Stimulated activated naive CD8-positive, alpha-beta T cell treated with anti-CD3 and anti-CD28 coated beads, Interleukin-15, amount 100 ng/mL, for 72 hours (primary cell): ENCODE results near the gene ZNF423.

ENCODE experiments used
- ATAC-seq: fragments of 150-1000 bp; cut with Tn5 transposase; 2 replicates; pipeline ENCODE4 v1.10.0; 2021; ENCODE audit warnings: mild to moderate bottlenecking, moderate library complexity
- DNase-seq, 2 donors: peaks; one replicate each; pipeline ENCODE4 v3.0.0; 2021 to 2022
- H3K27ac Mint-ChIP-seq, 2 donors: one replicate each; pipeline ENCODE4 v1.8.0; 2022; ENCODE audit warnings: mild to moderate bottlenecking in 2 of 2, mixed read lengths in 2 of 2, moderate library complexity in 2 of 2
- H3K27me3 Mint-ChIP-seq: one replicate; pipeline ENCODE4 v1.8.0; 2022; ENCODE audit warnings: mixed read lengths
- H3K4me1 Mint-ChIP-seq: one replicate; pipeline ENCODE4 v1.8.0; 2022; ENCODE audit warnings: mild to moderate bottlenecking, mixed read lengths
- H3K4me3 Mint-ChIP-seq, 2 donors: one replicate each; pipeline ENCODE4 v1.8.0; 2022; ENCODE audit warnings: mild to moderate bottlenecking in 2 of 2, mixed read lengths in 2 of 2, moderate library complexity in 1 of 2
- H3K9me3 Mint-ChIP-seq, 2 donors: one replicate each; pipeline ENCODE4 v1.8.0; 2022; ENCODE audit warnings: mixed read lengths in 2 of 2

ZNF423 gene

DNA sequence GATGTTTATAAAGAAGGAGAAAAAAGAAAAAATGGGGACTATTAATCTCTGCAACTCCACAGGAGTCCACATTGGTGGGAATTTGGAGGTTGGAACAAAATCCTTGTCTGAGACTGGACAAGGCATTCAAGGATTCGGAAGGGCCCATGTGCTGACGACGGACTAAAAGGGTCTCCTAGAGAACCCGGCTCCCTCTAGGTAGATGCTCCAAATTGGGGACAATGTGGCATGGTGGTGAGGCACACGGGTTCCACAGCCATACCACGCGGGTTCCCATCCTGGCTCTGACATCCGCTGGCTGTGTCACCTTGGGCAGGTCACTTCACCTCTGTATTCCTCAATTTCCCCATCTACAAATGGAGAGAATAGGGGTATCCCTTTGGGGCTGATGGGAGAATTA is 254.9 kb downstream of the ZNF423 start:
- H3K27me3 Mint-ChIP-seq: peaks cover 9% of the 10 kb centered on the region
- H3K4me3 Mint-ChIP-seq: no peak overlapping the region
- no peaks in the 10 kb centered on the region for H3K9me3 Mint-ChIP-seq
- H3K4me1 Mint-ChIP-seq: peaks cover 3% of the 10 kb centered on the region
- DNase-seq: no peak
- ATAC-seq: no peak
- no peak overlapping the region for H3K27ac Mint-ChIP-seq

DNA sequence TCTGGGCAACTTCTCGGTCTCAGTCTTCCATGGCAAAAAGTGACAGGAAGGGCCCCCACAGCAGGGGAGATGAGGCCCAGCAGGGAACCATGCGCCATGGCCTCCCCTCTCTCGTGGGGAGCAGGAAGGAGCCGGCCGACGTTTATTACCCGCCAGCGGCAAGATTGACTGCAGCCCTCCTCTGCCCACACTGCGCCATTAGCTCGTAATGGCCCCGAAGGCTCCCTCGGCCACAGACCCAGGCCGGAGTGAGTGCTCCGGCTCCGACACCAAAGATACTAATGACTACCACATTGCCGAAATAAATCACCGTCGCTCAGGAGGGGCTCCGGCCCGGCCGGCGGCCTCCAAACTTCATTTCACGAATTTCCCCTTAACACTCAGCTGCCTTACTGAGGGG is 255.4 kb downstream of the ZNF423 start:
- H3K9me3 Mint-ChIP-seq: no peaks in the 10 kb centered on the region
- no peak for DNase-seq
- H3K4me3 Mint-ChIP-seq: no peak overlapping the region
- H3K4me1 Mint-ChIP-seq: peaks cover 6% of the 10 kb centered on the region
- no peak overlapping the region for H3K27ac Mint-ChIP-seq
- H3K27me3 Mint-ChIP-seq: peaks cover 4% of the 10 kb centered on the region
- no peak for ATAC-seq

DNA sequence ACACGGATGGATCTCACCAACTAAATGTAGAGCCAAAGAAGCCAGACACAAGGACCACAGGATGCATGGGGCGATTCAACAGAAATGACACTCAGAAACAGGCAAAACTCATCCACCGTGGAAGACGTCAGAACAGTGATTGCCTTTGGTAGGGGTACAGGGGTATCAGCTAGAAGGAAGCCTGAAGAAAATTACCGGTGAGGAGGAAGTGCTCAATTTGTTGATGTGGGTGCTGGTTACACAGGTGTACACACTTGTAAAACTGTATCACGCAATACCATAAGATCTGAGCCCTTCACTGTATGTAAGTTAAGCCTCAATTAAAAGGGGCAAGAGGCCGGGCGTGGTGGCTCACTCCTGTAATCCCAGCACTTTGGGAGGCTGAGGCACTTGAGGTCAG is 256.2 kb downstream of the ZNF423 start:
- Mint-ChIP-seq H3K4me1 (peaks cover 6% of the 10 kb centered on the region), H3K9me3 (no peaks in the 10 kb centered on the region), H3K4me3 (no peak overlapping the region), H3K27ac (no peak overlapping the region), H3K27me3 (peaks cover under 1% of the 10 kb centered on the region)
- DNase-seq (no peak), ATAC-seq (no peak)

DNA sequence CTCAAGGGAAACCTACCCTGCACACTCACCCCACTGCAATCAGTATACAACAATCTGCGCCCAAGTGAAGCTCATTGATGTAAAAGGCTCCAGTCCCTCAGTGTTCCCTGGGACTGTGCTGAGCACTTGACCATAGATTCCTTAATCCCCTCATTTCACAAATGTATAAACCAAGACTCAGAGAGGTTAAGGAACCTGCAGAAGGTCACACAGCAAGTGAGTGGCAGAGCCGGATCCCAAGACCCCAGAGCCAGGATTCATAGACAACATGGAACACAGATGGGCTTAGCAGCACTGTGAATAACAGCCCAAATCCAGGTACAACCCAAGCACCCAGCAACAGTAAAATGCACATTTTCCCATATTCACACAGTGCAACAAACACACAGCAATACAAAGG is 256.6 kb downstream of the ZNF423 start:
- Mint-ChIP-seq H3K4me3 (no peak overlapping the region), H3K27ac (peak overlapping the region in 1 of 2 donors; percentile 39), H3K4me1 (peaks cover 6% of the 10 kb centered on the region), H3K9me3 (no peaks in the 10 kb centered on the region), H3K27me3 (peaks cover 5% of the 10 kb centered on the region)
- ATAC-seq (no peak), DNase-seq (no peak)

DNA sequence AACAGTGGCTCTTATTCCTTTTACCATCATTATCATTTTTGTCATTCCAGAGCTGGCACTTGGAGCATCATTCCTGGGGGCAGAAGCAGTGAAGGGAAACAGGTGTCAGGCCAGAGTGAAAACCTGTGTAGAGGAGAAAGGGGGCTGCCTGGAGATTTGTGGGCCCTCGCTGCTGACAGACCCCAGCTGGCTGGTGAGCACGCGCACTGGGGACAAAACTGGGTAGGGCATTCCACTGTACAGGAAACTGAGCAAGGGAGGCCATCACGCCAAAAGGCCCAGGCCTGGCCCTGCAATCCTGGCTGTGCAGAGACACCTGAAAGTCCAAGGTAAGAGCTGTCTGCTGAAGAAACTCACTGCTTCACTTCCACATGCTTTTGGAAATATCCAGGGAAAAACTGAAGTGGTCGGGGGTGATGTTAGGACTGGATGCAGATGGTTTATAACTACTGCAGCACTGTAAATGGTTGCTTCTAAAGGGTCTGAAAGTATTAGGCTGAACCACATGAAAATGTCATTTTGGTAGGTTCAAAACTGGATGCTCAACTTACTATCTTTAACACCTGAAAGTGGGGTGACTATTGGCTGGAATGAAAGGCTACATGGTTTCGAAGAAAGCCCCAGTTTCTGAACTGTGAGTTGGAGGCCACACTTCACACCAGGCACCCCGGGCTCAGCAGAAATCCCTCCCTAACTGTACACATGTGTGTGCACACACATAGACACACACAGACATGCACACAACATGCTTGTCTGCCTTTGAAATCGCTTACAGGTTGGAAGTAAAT is 257.3 kb downstream of the ZNF423 start:
- ATAC-seq (no peak), DNase-seq (no peak)
- no peaks in the 10 kb centered on the region for H3K9me3 Mint-ChIP-seq
- peaks cover 6% of the 10 kb centered on the region for H3K4me1 Mint-ChIP-seq
- H3K4me3 Mint-ChIP-seq: no peak overlapping the region
- H3K27me3 Mint-ChIP-seq: peaks cover 8% of the 10 kb centered on the region
- H3K27ac Mint-ChIP-seq: no peak overlapping the region

DNA sequence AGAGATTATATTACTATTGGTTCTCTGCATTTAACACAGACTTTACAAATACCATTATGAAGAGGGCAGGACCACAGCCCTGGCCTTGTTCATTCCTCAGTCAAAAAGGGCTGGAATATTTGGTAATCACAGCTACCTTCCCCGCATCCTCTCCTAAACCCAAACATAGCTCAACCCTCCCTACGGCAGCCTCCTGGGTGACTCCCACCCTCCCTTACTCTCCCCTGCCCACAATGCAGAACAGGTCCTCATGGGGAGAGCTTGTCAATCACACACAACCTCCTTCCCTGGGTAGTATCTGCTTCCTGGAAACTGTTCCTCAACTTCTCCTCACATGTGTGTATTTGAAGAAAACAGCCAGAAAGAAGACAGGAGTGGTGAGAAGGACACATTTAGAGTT is 258.1 kb downstream of the ZNF423 start:
- no peak overlapping the region for H3K27ac Mint-ChIP-seq
- H3K4me3 Mint-ChIP-seq: no peak overlapping the region
- ATAC-seq (no peak), DNase-seq (no peak)
- H3K4me1 Mint-ChIP-seq: peaks cover 9% of the 10 kb centered on the region
- H3K27me3 Mint-ChIP-seq: peaks cover 8% of the 10 kb centered on the region
- H3K9me3 Mint-ChIP-seq: no peaks in the 10 kb centered on the region

DNA sequence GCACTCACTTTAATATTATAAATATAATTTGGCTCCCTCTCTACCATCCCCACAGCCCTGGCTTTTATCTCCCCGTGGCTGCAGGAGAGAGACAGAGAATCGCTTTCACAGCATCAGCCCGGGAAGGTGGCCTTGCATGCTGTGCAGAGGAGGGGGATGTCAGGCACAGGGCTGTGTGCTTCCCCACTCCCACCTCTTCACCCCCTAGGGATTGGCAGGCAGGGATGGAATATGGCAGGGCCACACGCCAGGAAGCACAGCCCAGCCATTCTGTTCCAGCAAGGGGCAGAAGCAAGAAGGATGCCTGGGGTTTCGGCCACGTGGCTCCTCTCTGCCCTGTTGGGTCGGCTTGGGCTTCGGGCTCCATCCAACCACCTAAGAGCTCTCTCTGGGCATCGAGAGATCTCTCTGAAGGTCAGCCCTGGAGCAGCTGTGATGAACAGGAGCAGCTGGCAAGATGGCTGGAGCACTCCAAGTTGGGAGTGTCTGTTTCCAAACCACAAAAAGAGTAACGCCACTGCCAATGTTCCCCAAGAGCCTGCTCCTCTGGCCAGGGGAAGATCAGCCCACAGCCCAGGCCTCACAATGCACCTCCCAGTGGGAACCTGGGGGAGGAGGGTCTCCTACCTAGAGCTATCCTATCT is 259.1 kb downstream of the ZNF423 start:
- no peak overlapping the region for H3K4me3 Mint-ChIP-seq
- peaks cover 13% of the 10 kb centered on the region for H3K4me1 Mint-ChIP-seq
- H3K27me3 Mint-ChIP-seq: peaks cover 8% of the 10 kb centered on the region
- no peaks in the 10 kb centered on the region for H3K9me3 Mint-ChIP-seq
- DNase-seq: no peak
- no peak for ATAC-seq
- H3K27ac Mint-ChIP-seq: no peak overlapping the region

DNA sequence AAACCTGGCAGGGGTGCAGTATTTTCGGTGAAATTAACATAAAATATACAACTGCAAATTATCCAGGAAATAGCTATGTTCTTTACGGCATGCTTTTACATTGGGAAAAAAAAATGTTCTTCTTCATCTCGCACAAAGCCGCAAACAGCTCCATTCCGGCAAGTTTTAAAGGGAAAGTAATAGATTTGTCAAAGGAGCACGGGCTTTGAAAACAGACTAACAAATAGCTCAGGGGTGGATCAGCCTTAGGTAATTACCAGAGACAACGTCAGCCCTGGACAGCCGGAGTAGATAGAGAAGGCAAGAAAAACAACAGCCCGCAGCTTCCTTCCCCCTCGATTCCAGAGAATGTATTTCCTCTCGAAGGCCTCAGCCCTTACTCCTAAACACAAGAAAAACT is 259.8 kb downstream of the ZNF423 start:
- DNase-seq (no peak), ATAC-seq (no peak)
- H3K9me3 Mint-ChIP-seq: no peaks in the 10 kb centered on the region
- H3K27me3 Mint-ChIP-seq: peaks cover 8% of the 10 kb centered on the region
- peaks cover 13% of the 10 kb centered on the region for H3K4me1 Mint-ChIP-seq
- no peak overlapping the region for H3K27ac Mint-ChIP-seq
- H3K4me3 Mint-ChIP-seq: no peak overlapping the region

DNA sequence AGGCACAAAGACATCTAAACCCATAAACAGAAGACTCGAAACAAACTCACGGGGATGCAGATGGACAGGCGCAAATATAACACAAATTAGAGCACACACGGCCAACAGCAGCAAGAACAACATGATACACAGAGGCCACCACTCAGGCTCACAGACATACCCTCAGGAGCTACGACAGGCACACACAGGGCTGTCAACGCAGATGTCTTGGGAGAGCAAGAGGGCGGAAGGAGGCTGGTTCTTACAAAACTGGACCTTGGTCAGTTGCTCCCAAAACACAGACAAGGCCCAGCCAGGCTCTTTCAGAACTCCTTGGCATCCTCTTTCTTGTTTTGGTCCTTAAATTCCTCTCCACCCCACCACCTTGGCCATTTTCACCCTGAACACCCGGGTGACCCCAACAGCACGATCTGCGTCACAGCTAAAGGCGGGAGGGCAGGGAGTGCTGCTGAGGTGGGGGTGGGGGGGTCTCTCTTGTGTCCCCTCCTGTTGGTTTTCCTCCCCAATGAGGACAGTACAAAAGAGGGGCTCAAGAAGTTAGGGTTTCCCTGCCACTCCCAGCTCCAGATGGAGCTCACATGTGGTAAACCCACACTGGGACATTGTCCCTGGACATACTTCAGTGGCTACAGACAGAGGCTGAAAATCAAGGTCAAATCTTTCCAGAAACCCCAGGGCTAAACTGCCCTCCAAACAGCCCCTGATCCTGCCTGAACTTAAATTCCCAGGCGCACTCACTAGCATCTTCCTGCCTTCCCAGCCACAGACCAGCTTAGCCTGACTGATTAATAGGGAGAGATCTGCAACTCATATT is 261.0 kb downstream of the ZNF423 start:
- Mint-ChIP-seq H3K4me1 (peaks cover 13% of the 10 kb centered on the region), H3K9me3 (no peaks in the 10 kb centered on the region), H3K4me3 (no peak overlapping the region), H3K27me3 (peaks cover 8% of the 10 kb centered on the region), H3K27ac (no peak overlapping the region)
- ATAC-seq (no peak), DNase-seq (no peak)

DNA sequence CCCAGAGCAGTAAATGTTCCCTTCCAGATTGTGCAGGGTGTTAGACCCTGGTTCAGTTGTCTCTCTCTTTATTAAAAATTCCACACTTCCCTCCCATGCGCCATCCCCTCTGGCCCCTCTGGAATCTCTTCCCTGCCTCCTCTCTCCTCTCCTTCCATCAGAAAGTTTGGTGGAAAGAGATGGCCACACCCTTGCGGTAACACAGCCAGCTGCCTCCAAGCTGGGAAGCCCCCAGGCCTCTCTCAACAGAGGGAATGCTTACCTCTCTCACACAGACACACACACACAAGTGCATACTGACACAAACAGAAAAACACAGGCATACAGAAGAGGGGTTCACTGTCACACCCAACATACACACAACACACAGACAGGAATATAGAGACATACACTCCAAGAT is 261.8 kb downstream of the ZNF423 start:
- no peak for ATAC-seq
- peaks cover 13% of the 10 kb centered on the region for H3K4me1 Mint-ChIP-seq
- no peaks in the 10 kb centered on the region for H3K9me3 Mint-ChIP-seq
- no peak for DNase-seq
- H3K27ac Mint-ChIP-seq: no peak overlapping the region
- H3K27me3 Mint-ChIP-seq: peaks cover 8% of the 10 kb centered on the region
- no peak overlapping the region for H3K4me3 Mint-ChIP-seq

DNA sequence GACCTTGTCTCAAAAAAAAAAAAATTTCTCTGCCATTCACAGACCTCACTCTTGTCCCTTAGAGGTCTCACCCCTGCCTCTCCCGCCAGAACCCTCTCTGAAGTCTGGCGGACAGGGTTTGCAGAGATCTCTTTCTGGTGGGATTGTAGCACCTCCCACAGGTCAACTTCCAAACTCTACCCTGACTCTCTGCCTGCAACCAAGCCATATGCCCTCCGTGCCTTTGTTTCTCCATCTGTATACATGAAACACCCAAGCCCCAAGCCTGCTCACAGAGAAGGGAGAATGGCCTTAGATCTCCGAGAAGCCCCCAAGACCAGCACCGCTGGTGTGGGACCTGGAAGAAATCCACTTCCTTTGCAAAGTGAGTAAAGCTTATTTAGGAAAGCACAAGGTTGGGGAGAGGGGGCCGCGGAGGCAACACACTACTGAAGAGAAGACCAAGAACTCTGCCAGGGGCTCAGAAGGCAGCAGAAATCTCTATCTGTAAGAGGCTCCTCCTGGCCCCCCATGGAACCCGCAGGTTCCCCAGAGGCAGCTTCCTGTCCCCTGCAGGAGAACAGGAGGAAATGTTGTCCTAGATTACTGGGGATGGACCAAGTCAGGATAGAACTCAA is 262.4 kb downstream of the ZNF423 start:
- H3K4me3 Mint-ChIP-seq: no peak overlapping the region
- H3K27ac Mint-ChIP-seq: no peak overlapping the region
- no peaks in the 10 kb centered on the region for H3K9me3 Mint-ChIP-seq
- ATAC-seq: no peak
- H3K4me1 Mint-ChIP-seq: peaks cover 13% of the 10 kb centered on the region
- no peak for DNase-seq
- H3K27me3 Mint-ChIP-seq: peaks cover 8% of the 10 kb centered on the region

DNA sequence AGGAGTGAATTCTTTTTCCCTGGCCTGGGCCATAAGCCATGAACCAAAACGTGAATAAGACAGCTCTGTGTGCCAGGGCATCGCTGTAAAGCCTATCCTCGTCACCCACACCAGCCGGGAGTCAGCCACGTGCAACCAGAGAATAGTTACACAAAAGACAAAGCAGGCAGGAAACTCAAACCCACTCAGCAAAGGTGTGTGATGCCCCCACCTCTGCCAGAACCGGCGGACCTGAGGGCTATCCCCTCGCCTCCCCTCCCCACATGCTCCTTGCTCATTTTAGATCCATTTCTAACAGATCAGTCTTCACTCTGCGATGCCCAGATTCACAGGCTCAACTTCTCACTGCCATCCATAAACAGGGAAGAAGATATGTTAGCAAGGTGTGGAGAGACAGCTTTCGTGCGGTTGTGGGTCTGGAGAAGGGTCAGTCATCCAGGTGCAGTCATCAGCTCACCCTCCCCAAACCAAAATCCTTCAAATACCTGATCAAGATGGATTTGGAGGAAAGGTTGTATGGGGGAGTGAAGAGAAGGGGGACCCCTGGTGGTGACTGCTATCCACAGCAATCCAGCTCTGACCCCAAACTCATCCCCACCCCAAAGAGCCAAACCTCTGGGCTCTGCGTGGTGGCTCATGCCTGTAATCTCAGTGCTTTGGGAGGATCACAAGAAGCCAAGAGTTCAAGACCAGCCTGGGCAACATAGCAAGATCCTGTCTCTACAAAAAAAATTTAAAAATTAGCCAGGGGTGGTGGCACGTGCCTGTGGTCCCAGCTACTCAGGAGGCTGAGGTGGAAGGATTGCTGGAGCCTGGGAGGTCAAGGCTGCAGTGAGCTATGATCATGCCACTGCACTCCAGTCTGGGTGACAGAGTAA is 263.1 kb downstream of the ZNF423 start:
- ATAC-seq (peak; percentile 82), DNase-seq (peak; percentile 30 to 39)
- Mint-ChIP-seq H3K27ac (peak overlapping the region; percentile 28 to 77), H3K27me3 (peaks cover 8% of the 10 kb centered on the region), H3K9me3 (no peaks in the 10 kb centered on the region), H3K4me1 (peaks cover 13% of the 10 kb centered on the region), H3K4me3 (no peak overlapping the region)

DNA sequence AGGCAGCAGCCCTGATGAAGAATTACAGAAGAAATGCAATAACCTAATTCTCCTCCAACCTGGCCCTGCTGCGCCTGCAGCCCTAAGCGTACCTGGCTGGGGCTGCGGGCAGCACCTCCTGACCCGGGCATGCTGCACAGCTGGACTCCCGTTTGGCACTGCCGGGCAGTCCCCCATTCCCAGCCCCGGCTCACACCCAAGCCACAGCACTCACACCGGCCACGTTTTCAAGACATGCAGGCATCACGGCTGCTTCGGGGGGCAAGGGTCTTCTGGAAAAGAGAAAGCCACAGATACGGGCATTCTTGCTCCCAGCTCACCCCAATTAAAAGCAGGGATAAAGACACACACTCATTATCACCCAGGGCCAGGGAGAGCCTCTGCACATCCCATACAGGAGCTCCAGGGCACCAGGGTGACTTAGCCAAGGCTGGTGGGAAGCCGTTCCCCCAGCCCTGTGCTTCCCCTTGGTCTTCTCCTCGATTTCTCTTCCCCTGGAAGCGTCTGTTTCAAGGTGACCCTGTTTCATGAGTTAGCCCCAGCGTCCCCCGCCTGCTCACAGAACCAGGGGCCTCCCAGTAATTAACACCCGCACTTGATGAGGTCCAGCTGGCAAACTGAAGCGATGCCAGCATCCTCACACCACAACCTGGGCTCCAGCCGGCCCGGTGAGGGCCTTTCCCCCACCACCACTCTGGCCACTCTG is 265.6 kb downstream of the ZNF423 start:
- DNase-seq (no peak), ATAC-seq (no peak)
- Mint-ChIP-seq H3K27me3 (peaks cover 8% of the 10 kb centered on the region), H3K4me3 (no peak overlapping the region), H3K27ac (no peak overlapping the region), H3K9me3 (no peaks in the 10 kb centered on the region), H3K4me1 (peaks cover 7% of the 10 kb centered on the region)

DNA sequence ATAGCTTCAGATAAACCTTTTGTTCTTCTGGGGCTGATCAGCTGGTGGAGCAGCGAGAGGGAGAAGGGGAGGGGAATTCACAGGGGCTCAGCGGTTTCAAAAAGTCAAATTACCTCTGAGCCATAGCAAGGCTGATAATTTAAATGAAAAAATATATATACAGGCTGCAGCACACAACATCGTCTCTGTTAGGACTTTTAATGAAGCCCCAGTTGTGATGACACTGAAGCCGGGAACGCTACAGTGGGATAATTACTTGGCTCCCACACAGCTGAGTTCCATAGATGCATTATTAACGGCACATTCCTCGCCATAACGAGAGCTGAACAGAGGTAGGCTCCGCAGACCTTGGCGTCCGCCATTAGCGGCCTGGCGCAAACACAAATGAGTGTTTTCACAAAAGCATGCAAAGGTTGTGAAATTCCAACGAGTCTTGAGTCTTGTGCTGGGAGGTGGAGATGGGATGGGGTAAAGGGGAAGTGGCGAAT is 266.3 kb downstream of the ZNF423 start:
- no peaks in the 10 kb centered on the region for H3K9me3 Mint-ChIP-seq
- H3K27ac Mint-ChIP-seq: no peak overlapping the region
- H3K4me3 Mint-ChIP-seq: no peak overlapping the region
- DNase-seq: no peak
- no peak for ATAC-seq
- H3K27me3 Mint-ChIP-seq: peaks cover 6% of the 10 kb centered on the region
- peaks cover 7% of the 10 kb centered on the region for H3K4me1 Mint-ChIP-seq
